Endometrial microvascular endothelial cells (primary cell): ENCODE measurements around the gene GRIA2. TPM values are rescaled to one million over a fixed set of nuclear protein-coding genes. Genes with fewer than 3 reads are reported as not detected.
"Not testable (repeated sequence)": the region's sequence is repeated elsewhere in the genome, so short reads cannot be mapped to it uniquely, and the experiment has no call there.

ENCODE experiments used
- in situ Hi-C: cut with HindIII; loops from 2 replicates; pipeline ENCODE4 v1.10.0; 2017; ENCODE audit warnings: low sequenced_read_pairs, low pct_unique_long_range_greater_than_20kb; ENCODE audit errors: inconsistent ontology term
- total RNA-seq: library from RNA; depleted of rRNA; stranded (reverse); fragments of >200 nt; gene quantifications from one replicate; pipeline ENCODE4 v1.2.3, GENCODE V29; 2015; ENCODE audit errors: inconsistent ontology term

Gene GRIA2
- not detected for total RNA-seq

GRCh38 chr4:157220371-157220881 is at the start of gene GRIA2:
Gene GRIA2 (plus strand): TSS chr4:157220728. CDS start chr4:157221043, 315 bp downstream.
- in situ Hi-C loops, result no loop called here

GRCh38 chr4:157172011-157172410 is 48.5 kb upstream of the GRIA2 start:
- in situ Hi-C loops, result no loop called here

GRCh38 chr4:157180268-157180667 is 40.3 kb upstream of the GRIA2 start:
- in situ Hi-C loops, result not testable (repeated sequence)

GRCh38 chr4:157184300-157184699 is 36.2 kb upstream of the GRIA2 start:
- in situ Hi-C loops, result no loop called here

- in situ Hi-C loops, result no loop called here
Observed at GRCh38 chr4:157185363-157185762, 35.2 kb upstream of the GRIA2 start.

GRCh38 chr4:157195374-157195773 is 25.2 kb upstream of the GRIA2 start:
- in situ Hi-C loops, result no loop called here

GRCh38 chr4:157196046-157196445 is 24.5 kb upstream of the GRIA2 start:
- in situ Hi-C loops, result no loop called here

GRCh38 chr4:157204634-157205244 is 15.8 kb upstream of the GRIA2 start:
- in situ Hi-C loops, result no loop called here

- in situ Hi-C loops, result no loop called here
Observed at GRCh38 chr4:157217708-157218107, 2.8 kb upstream of the GRIA2 start.

GRCh38 chr4:157219711-157220370 is 687 bp upstream of the GRIA2 start:
- in situ Hi-C loops, result no loop called here

GRCh38 chr4:157221426-157221894 is 932 bp downstream of the GRIA2 start:
- in situ Hi-C loops, result no loop called here

GRCh38 chr4:157221895-157222770 is 1.6 kb downstream of the GRIA2 start:
- in situ Hi-C loops, result no loop called here

- in situ Hi-C loops, result no loop called here
Observed at GRCh38 chr4:157222771-157223160, 2.2 kb downstream of the GRIA2 start.

GRCh38 chr4:157223456-157223855 is 2.9 kb downstream of the GRIA2 start:
- in situ Hi-C loops, result no loop called here

- in situ Hi-C loops, result no loop called here
Observed at GRCh38 chr4:157225096-157225495, 4.6 kb downstream of the GRIA2 start.

- in situ Hi-C loops, result no loop called here
Observed at GRCh38 chr4:157226035-157226434, 5.5 kb downstream of the GRIA2 start.

GRCh38 chr4:157226601-157227000 is 6.1 kb downstream of the GRIA2 start:
- in situ Hi-C loops, result no loop called here

- in situ Hi-C loops, result no loop called here
Observed at GRCh38 chr4:157231525-157231924, 11.0 kb downstream of the GRIA2 start.

GRCh38 chr4:157242871-157243270 is 22.3 kb downstream of the GRIA2 start:
- in situ Hi-C loops, result no loop called here
